Endothelial cell of umbilical vein (primary cell): Measurements from ENCODE around the gene NPVF. TPM values are rescaled to one million over a fixed set of nuclear protein-coding genes. Genes with fewer than 3 reads are reported as not detected.

Source experiments
- BruUV-seq: library from RNA; stranded (reverse); fragments of 400-500 nt; replicated peaks from 2 replicates; lab custom pipeline; 2021; lab: Mats Ljungman, UMichigan
- CTCF ChIA-PET: fragments of 300-600, 350-600 bp; sonication (Branson Sonifier 250); formaldehyde crosslinking; loops from one replicate; lab custom pipeline; 2021; ENCODE audit warnings: antibody characterized with exemption, inconsistent platforms; lab: Charles Lee
- POLR2A ChIA-PET: fragments of 300-600, 350-600 bp; sonication (Branson Sonifier 250); formaldehyde crosslinking; loops from one replicate; lab custom pipeline; 2021; ENCODE audit warnings: antibody characterized with exemption, inconsistent platforms; lab: Charles Lee
- DNase-seq: peaks from one replicate; pipeline ENCODE4 v3.0.0-alpha.2; 2011; ENCODE audit warnings: low read depth, low spot score
- FAIRE-seq: peaks from 2 replicates; lab custom pipeline; 2011; peaks lifted over from hg19 to GRCh38; lab: Jason Lieb, UNC
- H2AFZ ChIP-seq: 2 replicates; pipeline ENCODE4 v1.6.0; 2012; ENCODE audit warnings: low read depth, low read length, control low read depth, inconsistent platforms
- H3K27ac ChIP-seq: 2 replicates; pipeline ENCODE4 v1.5.1; 2011; ENCODE audit warnings: low read depth, mild to moderate bottlenecking, control low read depth, low read length, moderate library complexity; ENCODE audit not compliant: insufficient read depth
- H3K27me3 ChIP-seq, 2 experiments: 2 replicates each; pipeline versions ENCODE4 v1.6.0 to v1.6.1; 2011; ENCODE audit warnings: low read length in 2 of 2, mixed read lengths in 1 of 2; ENCODE audit not compliant: control insufficient read depth in 2 of 2, insufficient read depth in 2 of 2
- H3K36me3 ChIP-seq, 2 experiments: 2 replicates in 1 of 2; 3 replicates in 1 of 2; pipeline ENCODE4 v1.5.1; 2011; ENCODE audit warnings: low read length in 2 of 2, mild to moderate bottlenecking in 1 of 2, moderate library complexity in 1 of 2; ENCODE audit not compliant: control insufficient read depth in 2 of 2, insufficient read depth in 2 of 2; ENCODE audit errors: extremely low read depth in 1 of 2
- H3K4me1 ChIP-seq: 3 replicates; pipeline ENCODE4 v1.5.1; 2011; ENCODE audit warnings: mild to moderate bottlenecking, low read length; ENCODE audit not compliant: control insufficient read depth, insufficient read depth; ENCODE audit errors: extremely low read depth
- H3K4me2 ChIP-seq: 2 replicates; pipeline ENCODE4 v1.6.1; 2011; ENCODE audit warnings: low read length, control low read depth, mixed read lengths; ENCODE audit not compliant: insufficient read depth
- H3K4me3 ChIP-seq, 3 experiments: fragments of 200-600 bp in 1 of 3; sonication (generic), shearing (Covaris generic) in 1 of 3; replicated peaks in 1 of 3; 2 replicates each; pipeline ENCODE4 v1.5.1; 2011 to 2016; ENCODE audit warnings: control low read depth in 3 of 3, low read length in 3 of 3, mild to moderate bottlenecking in 2 of 3, inconsistent platforms in 1 of 3, low read depth in 1 of 3, moderate library complexity in 1 of 3; ENCODE audit not compliant: insufficient read depth in 1 of 3
- H3K79me2 ChIP-seq: 2 replicates; pipeline ENCODE4 v1.6.0; 2012; ENCODE audit warnings: low read length, inconsistent platforms; ENCODE audit not compliant: control insufficient read depth, insufficient read depth
- H3K9ac ChIP-seq: replicated peaks from 2 replicates; pipeline ENCODE3; 2011; ENCODE audit warnings: low read length, control low read depth; ENCODE audit not compliant: insufficient read depth; ENCODE audit errors: extremely low read depth
- H3K9me1 ChIP-seq: replicated peaks from 3 replicates; pipeline ENCODE4 v1.6.0; 2011; ENCODE audit warnings: mild to moderate bottlenecking, low read length; ENCODE audit not compliant: control insufficient read depth, insufficient read depth; ENCODE audit errors: extremely low read depth
- H3K9me3 ChIP-seq: replicated peaks from 2 replicates; pipeline ENCODE4 v1.5.1; 2012; ENCODE audit warnings: low read length, inconsistent platforms; ENCODE audit not compliant: control insufficient read depth, insufficient read depth
- H4K20me1 ChIP-seq: replicated peaks from 2 replicates; pipeline ENCODE3; 2011; ENCODE audit warnings: mild to moderate bottlenecking, low read length; ENCODE audit not compliant: control insufficient read depth, insufficient read depth; ENCODE audit errors: extremely low read depth
- CTCF ChIP-seq, 2 donors: IDR thresholded peaks; 1 replicate in 1 of 2; 2 replicates in 1 of 2; pipeline ENCODE4 v1.5.1; 2011; ENCODE audit warnings: low read length in 2 of 2, mild to moderate bottlenecking in 2 of 2, moderate library complexity in 2 of 2, control low read depth in 1 of 2, inconsistent platforms in 1 of 2, low read depth in 1 of 2; ENCODE audit not compliant: insufficient read depth in 1 of 2; ENCODE audit errors: extremely low read depth in 1 of 2
- EZH2 ChIP-seq: IDR thresholded peaks from 2 replicates; pipeline ENCODE4 v1.6.1; 2012; ENCODE audit warnings: borderline replicate concordance, low read depth, mild to moderate bottlenecking, moderate library complexity, low read length, inconsistent platforms; ENCODE audit not compliant: severe bottlenecking
- FOS ChIP-seq: IDR thresholded peaks from 2 replicates; pipeline ENCODE4 v1.6.1; 2011; ENCODE audit warnings: mild to moderate bottlenecking, low read length, moderate library complexity, borderline replicate concordance; ENCODE audit not compliant: insufficient read depth
- GATA2 ChIP-seq: IDR thresholded peaks from 2 replicates; pipeline ENCODE4 v1.7.0; 2011; ENCODE audit warnings: low read depth, mild to moderate bottlenecking, moderate library complexity, mixed read lengths, low read length; ENCODE audit not compliant: insufficient read length, insufficient read depth
- JUN ChIP-seq: IDR thresholded peaks from 2 replicates; pipeline ENCODE4 v1.6.1; 2011; ENCODE audit warnings: borderline replicate concordance, low read depth; ENCODE audit not compliant: insufficient read length, insufficient read depth
- MAX ChIP-seq: IDR thresholded peaks from 2 replicates; pipeline ENCODE4 v1.6.1; 2011; ENCODE audit not compliant: insufficient read depth, insufficient read length
- MYC ChIP-seq: IDR thresholded peaks from one replicate; pipeline ENCODE4 v1.6.1; 2011; ENCODE audit warnings: mild to moderate bottlenecking, low read depth, low read length
- POLR2A ChIP-seq: IDR thresholded peaks from 2 replicates; pipeline ENCODE4 v1.6.1; 2012; ENCODE audit warnings: low read depth, mild to moderate bottlenecking, control low read depth, low read length
- POLR2AphosphoS5 ChIP-seq: IDR thresholded peaks from 2 replicates; pipeline ENCODE4 v1.6.1; 2012; ENCODE audit warnings: low read depth, mild to moderate bottlenecking, control low read depth, low read length, moderate library complexity; ENCODE audit not compliant: insufficient read depth
- dilution Hi-C: fragments of 300-500 bp; cut with MboI; formaldehyde crosslinking; loops from one replicate; pipeline ENCODE4 v1.15.0; 2019; ENCODE audit warnings: low sequenced_read_pairs; ENCODE audit not compliant: extremely low pct_ligation_motif_present
- intact Hi-C: fragments of 100-400 bp; cut with micrococcal nuclease; formaldehyde crosslinking; loops from one replicate; pipeline ENCODE4 v1.10.0; 2022
- polyA plus RNA-seq, 4 experiments: library from polyadenylated mRNA; depleted of rRNA in 3 of 4; stranded (reverse) in 3 of 4; unstranded in 1 of 4; fragments of >200 nt; gene quantifications; 2 replicates each; pipeline versions ENCODE4 v1.2.1 to v1.2.3, GENCODE V29; 2011 to 2012; ENCODE audit warnings: missing spikeins in 1 of 4
- total RNA-seq: library from RNA; stranded (reverse); gene quantifications from 2 replicates; pipeline ENCODE4 v1.2.3, GENCODE V29; 2021

Gene NPVF
- total and polyA plus RNA-seq, 2 donors (not counting 3 experiments of a cell fraction or from before 2014, with no cell fraction given), result not detected

DNA sequence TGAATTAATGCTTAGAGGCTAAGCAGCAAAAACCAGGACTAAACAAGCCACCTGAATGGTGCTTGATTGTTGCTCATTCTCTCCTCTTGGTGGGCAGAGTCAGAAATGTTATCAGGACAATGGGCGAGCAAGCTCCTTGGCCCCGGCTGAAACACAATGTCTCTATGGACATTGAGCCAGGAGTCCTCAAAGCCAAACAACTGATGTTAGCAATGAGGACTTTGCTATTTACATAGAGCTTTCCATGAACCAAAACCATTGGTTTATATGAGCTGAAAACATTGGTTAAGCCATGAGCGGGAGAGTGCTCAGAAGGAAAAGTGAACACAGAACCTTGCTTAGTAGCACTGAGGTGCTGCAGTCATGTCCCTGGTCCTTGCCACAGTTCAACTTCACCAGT lies 21.5 kb upstream of the NPVF start:
- H3K4me2 ChIP-seq, result no peak overlapping the region
- CTCF ChIA-PET, result interaction anchor here (0.8 to 2.7 kb wide), 2 partner anchors 10 to 316 kb away, joined by 4 to 12 read pairs; no protein-coding TSS in a partner anchor
- no peak overlapping the region for H3K4me3 ChIP-seq
- dilution Hi-C loops (no loop called here), intact Hi-C loops (no loop called here)
- H4K20me1 ChIP-seq, result no peaks in the 10 kb centered on the region
- BruUV-seq, result no TSS peak
- no peak overlapping the region for H3K9ac ChIP-seq
- no peaks in the 10 kb centered on the region for H3K9me3 ChIP-seq
- DNase-seq (no peak), FAIRE-seq (no peak)
- H2AFZ ChIP-seq, result no peak overlapping the region
- POLR2A ChIA-PET, result no interaction called here
- no peaks in the 10 kb centered on the region for H3K9me1 ChIP-seq
- no peaks in the 10 kb centered on the region for H3K79me2 ChIP-seq
- TF ChIP-seq JUN (no peak), MYC (no peak)
- no peaks in the 10 kb centered on the region for H3K27me3 ChIP-seq
- H3K27ac ChIP-seq, result no peak overlapping the region
- H3K4me1 ChIP-seq, result no peaks in the 10 kb centered on the region
- H3K36me3 ChIP-seq, result no peaks in the 10 kb centered on the region

- no peak overlapping the region for H3K9ac ChIP-seq
- H3K27me3 ChIP-seq, result peaks cover 0 to 3% of the 10 kb centered on the region in 2 experiments
- TF ChIP-seq JUN (no peak), POLR2AphosphoS5 (no peak), GATA2 (no peak), CTCF (IDR thresholded peaks at IDR 0.05; ENCODE audit: extremely low read depth in 1 of 2, insufficient read depth in 1 of 2, low read depth in 1 of 2, low read length in 2 of 2) (no peak), EZH2 (no peak), POLR2A (no peak), MAX (no peak), MYC (no peak), FOS (no peak)
- no peaks in the 10 kb centered on the region for H3K9me1 ChIP-seq
- intact Hi-C loops, result no loop called here
- H3K36me3 ChIP-seq, result no peaks in the 10 kb centered on the region
- no peaks in the 10 kb centered on the region for H3K4me1 ChIP-seq
- FAIRE-seq (no peak), DNase-seq (no peak)
- H3K4me2 ChIP-seq, result no peak overlapping the region
- CTCF ChIA-PET, result interaction anchor here (0.9 to 1.7 kb wide), 2 partner anchors 14 to 29 kb away, joined by 3 to 4 read pairs; no protein-coding TSS in a partner anchor
- POLR2A ChIA-PET, result no interaction called here
- no peaks in the 10 kb centered on the region for H3K9me3 ChIP-seq
- no TSS peak for BruUV-seq
- H3K79me2 ChIP-seq, result no peaks in the 10 kb centered on the region
- H3K27ac ChIP-seq, result no peak overlapping the region
- H2AFZ ChIP-seq, result no peak overlapping the region
- H4K20me1 ChIP-seq, result no peaks in the 10 kb centered on the region
- dilution Hi-C loops, result no loop called here
- H3K4me3 ChIP-seq, result no peak overlapping the region
Observed at GRCh38 chr7:25246306-25246705, 18.0 kb upstream of the NPVF start.
